SJSA1 (cell line): Measurements from ENCODE around the gene RND2. TPM values are rescaled to one million over a fixed set of nuclear protein-coding genes. Genes with fewer than 3 reads are reported as not detected.
"Not testable (repeated sequence)": the region's sequence is repeated elsewhere in the genome, so short reads cannot be mapped to it uniquely, and the experiment has no call there.

Source experiments
- DNase-seq, 2 experiments: peaks; one replicate each; pipeline ENCODE4 v3.0.0-alpha.2; 2015 to 2020; ENCODE audit warnings: low spot score in 2 of 2, low read depth in 1 of 2
- H3K27ac ChIP-seq: fragments of 250-450 bp; sonication (Bioruptor Pico); 2 replicates; pipeline ENCODE4 v1.5.1; 2020; ENCODE audit warnings: mild to moderate bottlenecking, moderate library complexity
- H3K27me3 ChIP-seq: fragments of 250-450 bp; sonication (Bioruptor Pico); replicated peaks from 2 replicates; pipeline ENCODE4 v1.5.1; 2020; ENCODE audit warnings: mild to moderate bottlenecking, moderate library complexity
- H3K36me3 ChIP-seq: fragments of 250-450 bp; sonication (Bioruptor Pico); 2 replicates; pipeline ENCODE4 v1.5.1; 2020; ENCODE audit warnings: mild to moderate bottlenecking
- H3K4me1 ChIP-seq: fragments of 250-450 bp; sonication (Bioruptor Pico); replicated peaks from 2 replicates; pipeline ENCODE4 v1.6.1; 2021; ENCODE audit warnings: mild to moderate bottlenecking
- H3K4me3 ChIP-seq: fragments of 250-450 bp; sonication (Bioruptor Pico); 2 replicates; pipeline ENCODE4 v1.5.1; 2020; ENCODE audit warnings: mild to moderate bottlenecking
- H3K9me3 ChIP-seq: fragments of 250-450 bp; sonication (Bioruptor Pico); replicated peaks from 2 replicates; pipeline ENCODE4 v1.5.1; 2020; ENCODE audit warnings: mild to moderate bottlenecking
- total RNA-seq: library from RNA; depleted of rRNA; stranded (reverse); fragments of >200 nt; shearing (Covaris generic); gene quantifications from 2 replicates; pipeline ENCODE4 v1.2.3, GENCODE V29; 2014; rRNA removed

RND2 gene, protein sequence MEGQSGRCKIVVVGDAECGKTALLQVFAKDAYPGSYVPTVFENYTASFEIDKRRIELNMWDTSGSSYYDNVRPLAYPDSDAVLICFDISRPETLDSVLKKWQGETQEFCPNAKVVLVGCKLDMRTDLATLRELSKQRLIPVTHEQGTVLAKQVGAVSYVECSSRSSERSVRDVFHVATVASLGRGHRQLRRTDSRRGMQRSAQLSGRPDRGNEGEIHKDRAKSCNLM
- total RNA-seq: 0.03 TPM in 1 of 2 replicates, not detected in the other

DNA sequence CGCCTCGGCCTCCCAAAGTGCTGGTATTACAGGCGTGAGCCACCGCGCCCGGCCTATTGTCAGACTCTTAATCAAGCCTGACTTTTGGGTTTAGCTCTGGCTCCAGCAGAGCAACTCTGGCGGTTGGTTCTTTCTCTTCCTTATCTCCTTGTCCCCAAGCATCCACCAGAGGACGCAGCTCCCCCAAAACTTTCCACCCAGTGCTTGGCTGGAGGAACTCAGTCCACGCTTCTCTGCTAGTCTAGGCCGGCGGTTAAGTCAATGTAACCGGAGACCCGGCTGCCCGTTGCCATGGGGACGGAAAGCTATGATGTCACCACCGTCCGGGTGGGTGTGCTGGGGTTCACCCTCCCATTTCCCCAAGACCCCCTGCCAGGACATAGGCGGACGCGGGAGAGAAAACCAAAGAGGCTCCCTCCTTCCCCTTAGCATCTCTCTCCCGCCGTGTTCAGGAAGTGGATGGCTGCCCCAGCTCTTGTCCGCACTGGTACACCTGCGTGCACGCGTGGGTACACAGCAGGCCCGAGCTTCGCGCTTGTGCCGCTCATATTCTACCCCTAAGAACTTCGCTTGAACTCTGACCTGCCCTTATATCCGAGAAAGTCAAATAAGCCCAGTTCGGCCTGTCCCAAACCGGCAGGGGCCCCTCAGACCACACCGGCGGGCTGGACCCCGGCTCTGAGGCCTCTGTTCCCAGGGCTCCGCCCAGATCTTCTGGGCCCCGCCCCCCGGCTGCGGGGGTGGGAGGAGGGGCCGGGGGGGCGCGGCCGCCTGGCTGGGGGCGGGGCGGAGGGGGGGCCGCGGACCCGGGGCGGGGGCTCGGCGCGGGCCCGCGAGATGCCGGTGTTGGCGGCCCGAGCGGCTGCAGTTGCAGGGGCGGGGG, at the start of gene RND2:
Gene RND2, plus strand, starts transcription at position 825 of the 883 bp plus-strand sequence. CDS start 117 bp downstream, outside the sequence.
- Histone ChIP-seq H3K9me3 (no peaks in the 10 kb centered on the region), H3K4me3 (peak within 1 kb of the TSS; percentile 29), H3K36me3 (peaks cover 12% of the 10 kb centered on the region), H3K4me1 (peaks cover 35% of the 10 kb centered on the region), H3K27me3 (peaks cover 4% of the 10 kb centered on the region; the same call in 1 of the 2 replicates), H3K27ac (no peak within 1 kb of the TSS)
- peak; percentile 90 to 95 for DNase-seq

DNA sequence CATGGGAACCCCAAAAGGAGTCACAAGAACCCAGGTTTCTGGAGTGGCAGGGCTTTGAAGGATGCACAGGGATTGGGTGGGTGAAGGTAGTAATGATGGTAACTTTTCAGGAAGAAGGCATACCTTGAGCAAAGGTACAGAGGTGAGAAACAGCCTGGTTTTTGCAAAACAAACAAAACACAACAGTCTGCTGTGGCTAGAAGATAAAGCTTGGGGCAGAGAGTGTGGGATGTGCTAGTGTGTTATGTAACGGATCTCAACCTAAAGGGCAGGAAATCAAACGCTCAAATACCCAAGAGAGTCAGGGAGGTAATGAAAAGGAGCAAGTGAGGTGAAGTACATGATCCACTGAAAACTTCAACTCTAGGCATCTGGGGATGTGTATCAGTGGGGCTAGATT, 49.8 kb upstream of the RND2 start:
- no peak overlapping the region for H3K4me3 ChIP-seq
- DNase-seq: no peak
- no peaks in the 10 kb centered on the region; the same call in 1 of the 2 replicates for H3K9me3 ChIP-seq
- no peaks in the 10 kb centered on the region for H3K36me3 ChIP-seq
- no peaks in the 10 kb centered on the region for H3K27me3 ChIP-seq
- H3K27ac ChIP-seq: no peak overlapping the region
- H3K4me1 ChIP-seq: peaks cover 11% of the 10 kb centered on the region

DNA sequence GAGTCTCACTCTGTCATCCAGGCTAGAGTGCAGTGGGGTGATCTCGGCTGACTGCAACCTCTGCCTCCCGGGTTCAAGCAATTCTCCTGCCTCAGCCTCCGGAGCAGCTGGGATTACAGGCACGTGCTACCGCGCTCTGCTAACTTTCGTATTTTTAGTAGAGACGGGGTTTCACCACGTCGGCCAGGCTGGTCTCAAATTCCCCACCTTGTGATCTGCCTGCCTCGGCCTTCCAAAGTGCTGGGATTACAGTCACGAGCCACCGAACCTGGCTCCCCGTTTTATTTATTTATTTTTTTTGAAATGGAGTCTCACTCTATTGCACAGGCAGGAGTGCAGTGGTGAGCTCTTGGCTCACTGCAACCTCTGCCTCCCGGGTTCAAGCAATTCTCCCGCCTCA, 49.3 kb upstream of the RND2 start:
- not testable (repeated sequence) for DNase-seq, H3K27me3 ChIP-seq, H3K36me3 ChIP-seq, H3K27ac ChIP-seq, H3K4me3 ChIP-seq, H3K9me3 ChIP-seq
- H3K4me1 ChIP-seq: peaks cover 11% of the 10 kb centered on the region

DNA sequence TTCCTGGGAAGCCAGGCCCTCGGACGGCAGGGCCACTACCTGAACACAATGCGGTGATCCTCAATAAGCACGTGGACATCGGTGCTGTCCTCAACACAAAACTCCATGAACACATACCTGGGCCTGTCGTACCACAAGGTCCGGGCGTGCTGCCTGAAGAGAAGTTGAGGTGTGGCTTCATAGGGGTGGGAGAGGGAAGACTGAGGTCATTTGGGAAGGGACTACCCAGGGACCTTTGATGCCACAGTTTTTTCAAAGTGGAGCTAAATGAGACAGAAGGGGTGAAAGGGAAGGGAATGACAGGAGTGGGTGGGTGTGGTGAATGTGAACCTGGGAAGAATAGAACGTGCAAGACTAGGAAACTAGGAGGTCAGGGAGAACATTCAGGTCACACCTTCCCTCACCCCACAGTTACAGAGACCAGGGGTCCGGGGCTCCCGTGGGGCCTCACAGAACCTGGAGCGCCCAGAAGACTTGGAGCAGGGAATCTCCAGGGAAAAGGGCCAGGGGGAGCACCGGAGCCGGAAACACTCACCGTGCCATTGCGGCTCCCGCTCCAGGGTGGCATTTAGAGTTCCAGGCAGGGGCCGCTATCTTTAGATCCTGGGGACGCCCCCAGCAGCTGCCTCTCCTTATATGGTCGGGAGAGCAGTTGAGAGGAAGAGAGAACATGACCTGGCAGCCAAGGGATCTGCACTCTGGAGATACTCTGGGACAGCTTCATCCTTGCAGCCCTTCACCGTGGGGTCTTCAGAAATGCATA, 45.3 kb upstream of the RND2 start, which contains the start of gene PTGES3L:
Gene PTGES3L, minus strand, starts transcription at position 570 of the 763 bp plus-strand sequence. Its CDS starts 27 bp downstream, at position 543.
- Histone ChIP-seq H3K27me3 (no peaks in the 10 kb centered on the region), H3K9me3 (no peaks in the 10 kb centered on the region; the same call in 1 of the 2 replicates), H3K27ac (peak within 1 kb of the TSS; percentile 55), H3K4me1 (peaks cover 25% of the 10 kb centered on the region), H3K4me3 (peak within 1 kb of the TSS; percentile 96), H3K36me3 (peaks cover 15% of the 10 kb centered on the region)
- peak in 1 of 2 experiments; percentile 70 for DNase-seq

DNA sequence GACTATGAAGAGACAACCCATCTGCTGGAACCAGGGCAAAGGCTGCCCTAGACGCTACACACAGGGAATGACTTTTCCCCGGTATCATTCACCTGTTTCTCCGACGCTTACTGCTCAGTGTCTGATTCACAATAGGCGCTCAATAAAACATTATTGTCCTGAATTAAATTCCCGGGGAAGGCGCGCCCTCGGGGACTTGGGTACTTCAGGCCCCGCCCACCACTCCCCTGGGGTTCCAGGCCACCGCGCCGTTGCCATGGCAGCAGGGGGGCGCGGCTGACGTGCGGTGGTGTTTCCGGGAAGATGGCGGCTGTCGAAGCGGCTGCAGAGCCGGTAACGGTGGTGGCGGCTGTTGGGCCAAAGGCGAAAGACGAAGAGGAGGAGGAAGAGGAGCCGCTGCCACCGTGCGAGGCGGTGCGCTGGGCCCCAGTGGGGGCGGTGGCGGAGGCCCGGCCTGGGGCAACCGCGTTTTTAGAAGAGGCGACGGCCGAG, 44.7 kb upstream of the RND2 start, which contains the start of gene RUNDC1:
Gene RUNDC1, plus strand, starts transcription at position 292 of the 492 bp plus-strand sequence. Its CDS starts 12 bp downstream, at position 304.
- peak; percentile 85 to 90 for DNase-seq
- Histone ChIP-seq H3K4me3 (peak within 1 kb of the TSS; percentile 96), H3K27ac (peak within 1 kb of the TSS; percentile 55), H3K4me1 (peaks cover 25% of the 10 kb centered on the region), H3K9me3 (no peaks in the 10 kb centered on the region; the same call in 1 of the 2 replicates), H3K36me3 (peaks cover 18% of the 10 kb centered on the region), H3K27me3 (no peaks in the 10 kb centered on the region)

DNA sequence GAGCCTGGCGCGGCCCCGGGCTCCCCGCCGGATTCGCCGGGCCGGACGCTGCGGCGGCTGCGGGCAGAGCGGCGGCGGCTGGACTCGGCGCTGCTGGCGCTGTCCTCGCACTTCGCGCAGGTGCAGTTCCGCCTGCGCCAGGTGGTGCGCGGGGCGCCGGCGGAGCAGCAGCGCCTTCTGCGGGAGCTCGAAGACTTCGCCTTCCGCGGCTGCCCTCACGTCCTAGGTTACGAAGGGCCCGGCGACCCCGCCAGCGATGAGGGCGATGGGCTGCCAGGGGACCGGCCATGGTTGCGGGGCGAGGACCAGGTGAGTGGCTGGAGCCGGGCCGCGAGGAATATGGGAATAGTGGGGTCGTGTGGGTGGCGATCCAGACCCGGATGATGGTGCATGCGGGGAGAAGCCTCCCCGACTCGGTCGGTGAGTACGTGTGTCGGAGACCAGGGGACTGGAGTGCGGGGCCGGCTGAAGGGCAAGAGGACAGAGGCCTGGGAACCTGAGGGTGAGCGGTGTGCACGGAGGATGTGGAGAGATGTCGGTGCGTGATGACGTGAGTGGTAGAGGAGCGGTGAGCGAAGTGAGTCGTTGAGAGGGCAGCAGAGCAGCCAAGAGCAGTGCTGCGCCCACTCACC, 44.1 kb upstream of the RND2 start:
- Histone ChIP-seq H3K27ac (peak overlapping the region; percentile 55), H3K4me1 (peaks cover 25% of the 10 kb centered on the region)
- DNase-seq: peak; percentile 31 to 55

DNA sequence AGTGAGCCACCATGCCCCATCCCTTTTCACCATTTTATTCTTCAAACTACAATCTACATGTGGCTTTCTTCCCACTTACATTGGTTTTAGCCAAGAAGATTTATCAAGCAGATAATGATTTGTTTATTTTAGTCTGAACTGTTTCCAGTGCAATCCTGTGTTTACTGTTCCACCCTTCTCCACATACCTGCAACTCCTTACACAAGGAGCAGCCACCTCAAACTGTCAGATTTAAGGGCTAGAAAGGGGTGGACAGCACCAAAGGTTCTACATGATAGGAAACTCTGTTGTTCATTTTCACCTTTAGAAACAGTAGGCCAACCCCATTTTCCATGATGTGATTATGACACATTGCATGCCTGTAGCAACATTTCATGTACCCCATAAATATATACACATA, 42.8 kb upstream of the RND2 start:
- Histone ChIP-seq H3K27me3 (no peaks in the 10 kb centered on the region), H3K27ac (no peak overlapping the region), H3K4me3 (no peak overlapping the region), H3K4me1 (peaks cover 25% of the 10 kb centered on the region), H3K36me3 (peaks cover 32% of the 10 kb centered on the region), H3K9me3 (no peaks in the 10 kb centered on the region; the same call in 1 of the 2 replicates)
- DNase-seq: no peak

More for the DNA sequence above, 44.1 kb upstream of the RND2 start:
- Histone ChIP-seq H3K4me3 (peak overlapping the region; percentile 96), H3K36me3 (peaks cover 22% of the 10 kb centered on the region), H3K27me3 (no peaks in the 10 kb centered on the region), H3K9me3 (no peaks in the 10 kb centered on the region; the same call in 1 of the 2 replicates)

DNA sequence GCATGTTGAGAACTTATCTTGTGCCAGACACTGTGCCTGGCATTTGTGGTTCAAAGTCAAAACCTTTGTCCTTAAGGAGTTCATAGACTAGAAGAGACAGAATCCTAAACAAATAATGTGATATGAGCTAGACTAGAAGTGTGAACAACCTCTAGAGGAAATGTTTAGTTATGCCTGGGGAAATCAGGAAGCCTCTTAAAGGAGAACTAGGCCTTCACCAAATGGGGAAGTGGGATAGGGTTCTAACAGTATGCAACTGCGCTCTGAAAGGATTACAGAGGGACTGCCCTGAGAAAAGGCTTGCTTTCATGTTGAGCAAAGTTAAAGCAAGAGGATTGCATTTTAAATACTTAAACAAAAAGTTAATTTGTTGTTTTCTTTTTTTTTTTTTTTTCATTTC, 39.8 kb upstream of the RND2 start:
- Histone ChIP-seq H3K4me3 (no peak overlapping the region), H3K4me1 (peaks cover 25% of the 10 kb centered on the region), H3K36me3 (peaks cover 60% of the 10 kb centered on the region), H3K9me3 (no peaks in the 10 kb centered on the region; the same call in 1 of the 2 replicates), H3K27me3 (no peaks in the 10 kb centered on the region), H3K27ac (no peak overlapping the region)
- no peak for DNase-seq

DNA sequence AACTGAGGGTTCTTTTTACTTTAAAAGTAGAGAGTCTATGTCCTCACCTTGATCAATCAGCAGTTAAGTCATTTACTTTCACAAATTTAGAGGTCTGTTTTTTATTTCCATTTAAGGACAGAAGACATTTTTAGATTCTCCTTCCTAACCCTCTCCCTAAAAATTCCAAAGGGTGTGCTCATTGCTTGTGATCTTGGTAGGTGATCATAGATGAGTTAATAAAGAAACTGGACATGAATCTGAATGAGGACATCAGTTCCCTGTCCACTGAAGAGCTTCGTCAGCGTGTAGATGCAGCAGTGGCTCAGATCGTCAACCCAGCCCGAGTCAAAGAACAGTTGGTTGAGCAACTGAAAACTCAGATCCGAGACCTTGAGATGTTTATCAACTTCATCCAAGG, 35.9 kb upstream of the RND2 start:
- peaks cover 25% of the 10 kb centered on the region for H3K4me1 ChIP-seq
- no peak overlapping the region for H3K27ac ChIP-seq
- peaks cover 77% of the 10 kb centered on the region for H3K36me3 ChIP-seq
- H3K4me3 ChIP-seq: no peak overlapping the region
- no peaks in the 10 kb centered on the region for H3K27me3 ChIP-seq
- H3K9me3 ChIP-seq: no peaks in the 10 kb centered on the region
- DNase-seq: no peak

DNA sequence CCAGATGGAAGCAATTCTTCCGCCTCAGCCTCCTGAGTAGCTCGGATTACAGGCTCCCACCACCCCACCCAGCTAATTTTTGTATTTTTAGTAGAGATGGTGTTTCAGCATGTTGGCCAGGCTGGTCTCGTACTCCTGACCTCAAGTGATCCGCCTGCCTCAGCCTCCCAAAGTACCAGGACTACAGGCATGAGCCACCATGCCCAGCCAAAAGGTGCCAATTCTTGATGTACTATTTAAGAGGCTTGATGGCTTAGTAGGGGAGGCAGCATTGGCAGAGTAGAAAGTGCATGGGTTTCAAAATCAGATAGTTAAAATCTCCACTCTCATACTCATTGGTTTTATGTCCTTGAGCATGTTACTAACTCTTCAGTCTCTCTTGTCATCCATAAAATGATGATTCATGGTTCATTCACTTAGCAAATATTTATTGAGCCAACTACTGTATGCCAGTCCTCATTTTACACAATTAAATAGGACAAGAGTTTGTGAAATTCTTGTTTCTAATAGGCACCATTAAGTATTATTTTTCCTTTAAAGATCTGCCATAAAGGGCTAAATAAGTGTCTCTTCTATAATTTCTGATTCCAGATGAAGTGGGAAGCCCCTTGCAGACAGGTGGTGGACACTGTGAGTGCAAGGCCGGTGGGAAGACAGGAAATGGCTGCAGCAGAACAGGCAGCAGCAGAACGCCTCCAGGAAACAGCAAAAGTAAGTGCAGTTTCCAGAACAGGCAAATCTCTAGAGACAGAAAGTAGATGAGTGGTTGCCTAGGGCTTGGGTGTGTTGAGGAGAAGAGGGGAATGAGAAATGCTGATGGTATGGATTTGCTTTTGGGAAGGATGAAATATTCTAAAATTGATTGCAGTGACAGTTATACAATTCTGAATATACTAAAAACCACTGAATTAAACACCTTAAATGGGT, 35.0 kb upstream of the RND2 start:
- peak in 1 of 2 experiments; percentile 28 for DNase-seq
- Histone ChIP-seq H3K36me3 (peaks cover 79% of the 10 kb centered on the region), H3K27ac (peak overlapping the region; percentile 32)

DNA sequence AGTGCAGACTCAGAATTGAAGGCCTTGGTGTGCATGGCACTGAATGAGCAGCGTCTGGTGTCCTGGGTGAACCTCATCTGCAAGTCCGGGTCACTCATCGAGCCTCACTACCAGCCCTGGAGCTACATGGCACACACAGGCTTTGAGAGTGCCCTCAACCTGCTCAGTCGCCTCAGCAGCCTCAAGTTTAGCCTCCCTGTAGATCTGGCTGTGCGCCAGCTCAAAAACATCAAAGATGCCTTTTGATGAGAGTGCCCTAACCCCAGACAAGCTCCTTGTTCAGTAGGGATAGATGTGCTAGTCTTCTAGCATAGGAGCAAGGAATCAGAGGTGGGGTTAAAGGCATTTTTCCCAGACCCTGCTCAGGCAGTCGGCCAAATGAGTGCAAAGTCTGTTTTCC, 33.6 kb upstream of the RND2 start:
- H3K27ac ChIP-seq: no peak overlapping the region
- no peak for DNase-seq
- H3K4me3 ChIP-seq: no peak overlapping the region

More for the DNA sequence above, 35.0 kb upstream of the RND2 start:
- Histone ChIP-seq H3K27me3 (no peaks in the 10 kb centered on the region), H3K9me3 (no peaks in the 10 kb centered on the region), H3K4me3 (no peak overlapping the region), H3K4me1 (peaks cover 25% of the 10 kb centered on the region)

DNA sequence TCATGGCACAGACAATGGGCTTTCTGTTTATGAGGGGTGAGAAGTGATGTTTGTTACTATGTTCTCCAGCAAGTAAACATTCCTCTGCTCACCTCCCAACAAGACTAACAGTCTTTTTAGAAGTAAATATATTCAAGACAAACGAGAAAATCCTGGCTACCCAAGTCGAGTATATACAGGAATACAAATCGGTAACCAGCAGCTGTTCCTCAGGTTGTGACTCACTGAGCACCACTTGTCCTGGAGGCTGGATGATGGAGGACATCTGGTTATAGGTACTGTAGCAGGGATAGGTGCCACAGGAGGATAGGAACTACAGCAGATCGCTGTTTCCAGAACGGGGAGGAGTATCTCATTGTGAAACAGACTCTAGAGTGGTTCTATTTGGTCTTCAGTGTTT, 32.2 kb upstream of the RND2 start:
- no peaks in the 10 kb centered on the region for H3K27me3 ChIP-seq
- no peak overlapping the region for H3K27ac ChIP-seq
- H3K4me1 ChIP-seq: peaks cover 33% of the 10 kb centered on the region
- DNase-seq: no peak
- no peaks in the 10 kb centered on the region for H3K9me3 ChIP-seq
- H3K4me3 ChIP-seq: no peak overlapping the region
- peaks cover 58% of the 10 kb centered on the region for H3K36me3 ChIP-seq

More for the DNA sequence above, 33.6 kb upstream of the RND2 start:
- H3K9me3 ChIP-seq: no peaks in the 10 kb centered on the region
- H3K36me3 ChIP-seq: peaks cover 71% of the 10 kb centered on the region
- no peaks in the 10 kb centered on the region for H3K27me3 ChIP-seq
- peaks cover 25% of the 10 kb centered on the region for H3K4me1 ChIP-seq
